ENCODE measurements around the gene OR6C2.

- TF ChIP-seq FOXM1 (IDR thresholded peaks at IDR 0.05; ENCODE audit: borderline replicate concordance) (no peak), SP1 (IDR thresholded peaks at IDR 0.05) (no peak), TARDBP (IDR thresholded peaks at IDR 0.05) (no peak), BHLHE40 (IDR thresholded peaks at IDR 0.05; ENCODE audit: borderline replicate concordance) (no peak), HDGF (IDR thresholded peaks at IDR 0.05; ENCODE audit: borderline replicate concordance) (no peak), CTBP1 (IDR thresholded peaks at IDR 0.05; ENCODE audit: borderline replicate concordance) (no peak)
These were observed 56.0 kb downstream of the OR6C2 start for GRCh38 chr12:55499810-55500252.
